Upper lobe of left lung (tissue), 4 donors: ENCODE data around the gene RAP1B.

Experiments
- POLR2A ChIP-seq, 4 donors: fragments of 450-650 bp; IDR thresholded peaks; one replicate each; pipeline ENCODE4 v1.5.1; 2016 to 2017; ENCODE audit warnings: antibody characterized with exemption in 4 of 4, mild to moderate bottlenecking in 2 of 4
- POLR2AphosphoS5 ChIP-seq, 2 donors: sonication (generic); formaldehyde crosslinking; IDR thresholded peaks; one replicate each; pipeline ENCODE4 v1.5.1; 2017; ENCODE audit warnings: antibody characterized with exemption in 2 of 2
- TF ChIP-seq, protein P1 (sequence below), 6 experiments: fragments of 450-650 bp in 4 of 6; fragments of 200-600 bp in 2 of 6; sonication (generic) in 2 of 6; IDR thresholded peaks; one replicate each; pipeline ENCODE4 v1.5.1; 2016 to 2019; ENCODE audit warnings: antibody characterized with exemption in 6 of 6

- TF ChIP-seq, protein P1, sequence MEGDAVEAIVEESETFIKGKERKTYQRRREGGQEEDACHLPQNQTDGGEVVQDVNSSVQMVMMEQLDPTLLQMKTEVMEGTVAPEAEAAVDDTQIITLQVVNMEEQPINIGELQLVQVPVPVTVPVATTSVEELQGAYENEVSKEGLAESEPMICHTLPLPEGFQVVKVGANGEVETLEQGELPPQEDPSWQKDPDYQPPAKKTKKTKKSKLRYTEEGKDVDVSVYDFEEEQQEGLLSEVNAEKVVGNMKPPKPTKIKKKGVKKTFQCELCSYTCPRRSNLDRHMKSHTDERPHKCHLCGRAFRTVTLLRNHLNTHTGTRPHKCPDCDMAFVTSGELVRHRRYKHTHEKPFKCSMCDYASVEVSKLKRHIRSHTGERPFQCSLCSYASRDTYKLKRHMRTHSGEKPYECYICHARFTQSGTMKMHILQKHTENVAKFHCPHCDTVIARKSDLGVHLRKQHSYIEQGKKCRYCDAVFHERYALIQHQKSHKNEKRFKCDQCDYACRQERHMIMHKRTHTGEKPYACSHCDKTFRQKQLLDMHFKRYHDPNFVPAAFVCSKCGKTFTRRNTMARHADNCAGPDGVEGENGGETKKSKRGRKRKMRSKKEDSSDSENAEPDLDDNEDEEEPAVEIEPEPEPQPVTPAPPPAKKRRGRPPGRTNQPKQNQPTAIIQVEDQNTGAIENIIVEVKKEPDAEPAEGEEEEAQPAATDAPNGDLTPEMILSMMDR (IDR thresholded peaks at IDR 0.05): no peak
- TF ChIP-seq POLR2A (IDR thresholded peaks at IDR 0.05) (no peak), POLR2AphosphoS5 (IDR thresholded peaks at IDR 0.05) (no peak)
Observed at GRCh38 chr12:68671179-68671578, 60.5 kb downstream of the RAP1B start.
